GM12891 (cell line): ENCODE results near the gene C10orf67.

Experiments
- PAX5 ChIP-seq: IDR thresholded peaks from 2 replicates; pipeline ENCODE4 v1.6.1; 2011; ENCODE audit warnings: low read length, moderate library complexity, mild to moderate bottlenecking; ENCODE audit not compliant: insufficient read depth, severe bottlenecking
- POLR2A ChIP-seq: IDR thresholded peaks from 2 replicates; pipeline ENCODE4 v1.6.1; 2011; ENCODE audit warnings: low read depth, low read length, control low read depth
- POLR2AphosphoS5 ChIP-seq: IDR thresholded peaks from 2 replicates; pipeline ENCODE4 v1.6.1; 2011; ENCODE audit warnings: low read depth, low read length, control low read depth
- POU2F2 ChIP-seq: IDR thresholded peaks from 2 replicates; pipeline ENCODE4 v1.6.1; 2011; ENCODE audit warnings: low read depth, mild to moderate bottlenecking, control low read depth, low read length, moderate library complexity
- SPI1 ChIP-seq: IDR thresholded peaks from 2 replicates; pipeline ENCODE4 v1.6.1; 2011; ENCODE audit warnings: low read depth, low read length, control low read depth

GRCh38 chr10:23174074-23174976 lies 170.3 kb downstream of the C10orf67 start:
- no peak for TF ChIP-seq POLR2A
- TF ChIP-seq POLR2AphosphoS5: no peak
- TF ChIP-seq SPI1: no peak
- no peak for TF ChIP-seq POU2F2
- no peak for TF ChIP-seq PAX5
